ENCODE data around the gene SOX2. TPM values are rescaled to one million over a fixed set of nuclear protein-coding genes. Genes with fewer than 3 reads are reported as not detected.
A peak's percentile ranks its signal among the peaks of the same experiment; 100 is the strongest.

SOX2 gene
- total RNA-seq = under 1 TPM in 2 of 3 donors, not detected in 1; under 0.01 to 0.16 TPM

DNA sequence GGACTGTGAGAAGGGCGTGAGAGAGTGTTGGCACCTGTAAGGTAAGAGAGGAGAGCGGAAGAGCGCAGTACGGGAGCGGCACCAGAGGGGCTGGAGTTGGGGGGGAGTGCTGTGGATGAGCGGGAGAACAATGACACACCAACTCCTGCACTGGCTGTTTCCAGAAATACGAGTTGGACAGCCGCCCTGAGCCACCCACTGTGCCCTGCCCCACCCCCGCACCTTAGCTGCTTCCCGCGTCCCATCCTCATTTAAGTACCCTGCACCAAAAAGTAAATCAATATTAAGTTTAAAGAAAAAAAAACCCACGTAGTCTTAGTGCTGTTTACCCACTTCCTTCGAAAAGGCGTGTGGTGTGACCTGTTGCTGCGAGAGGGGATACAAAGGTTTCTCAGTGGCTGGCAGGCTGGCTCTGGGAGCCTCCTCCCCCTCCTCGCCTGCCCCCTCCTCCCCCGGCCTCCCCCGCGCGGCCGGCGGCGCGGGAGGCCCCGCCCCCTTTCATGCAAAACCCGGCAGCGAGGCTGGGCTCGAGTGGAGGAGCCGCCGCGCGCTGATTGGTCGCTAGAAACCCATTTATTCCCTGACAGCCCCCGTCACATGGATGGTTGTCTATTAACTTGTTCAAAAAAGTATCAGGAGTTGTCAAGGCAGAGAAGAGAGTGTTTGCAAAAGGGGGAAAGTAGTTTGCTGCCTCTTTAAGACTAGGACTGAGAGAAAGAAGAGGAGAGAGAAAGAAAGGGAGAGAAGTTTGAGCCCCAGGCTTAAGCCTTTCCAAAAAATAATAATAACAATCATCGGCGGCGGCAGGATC is at the start of gene SOX2:
Gene SOX2, plus strand, starts transcription at position 601 of the 811 bp plus-strand sequence. CDS start 436 bp downstream, outside the sequence.
- H3K27ac ChIP-seq = no peak within 1 kb of the TSS

GRCh38 chr3:181683563-181683962 is 28.2 kb upstream of the SOX2 start:
- intact Hi-C loops (cut with DNase I; ENCODE audit: low total_unique reads) = no loop called here
- Histone ChIP-seq H3K27ac (no peak overlapping the region), H3K36me3 (no peaks in the 10 kb centered on the region), H3K4me3 (no peak overlapping the region), H3K4me1 (no peaks in the 10 kb centered on the region), H3K9me3 (peaks cover 7 to 11% of the 10 kb centered on the region in 2 donors), H3K27me3 (no peaks in the 10 kb centered on the region)
- DNase-seq (ENCODE audit: low spot score in 2 of 2) = no peak
- TF ChIP-seq POLR2AphosphoS5 (IDR thresholded peaks at IDR 0.05) = no peak
- TF ChIP-seq CTCF (IDR thresholded peaks at IDR 0.05) = no peak
- no peak for TF ChIP-seq POLR2A (IDR thresholded peaks at IDR 0.05)

More for the DNA sequence above, at the start of gene SOX2:
- Histone ChIP-seq H3K36me3 (no peaks in the 10 kb centered on the region), H3K4me1 (peaks cover 3 to 9% of the 10 kb centered on the region in 2 donors), H3K27me3 (peaks cover 17 to 98% of the 10 kb centered on the region in 2 donors), H3K4me3 (peak within 1 kb of the TSS; percentile 6 to 61 (median 34)), H3K9me3 (no peaks in the 10 kb centered on the region)
- no peak for TF ChIP-seq POLR2AphosphoS5 (IDR thresholded peaks at IDR 0.05)
- DNase-seq (ENCODE audit: low spot score in 2 of 2) = no peak
- intact Hi-C loops (cut with DNase I; ENCODE audit: low total_unique reads) = no loop called here

DNA sequence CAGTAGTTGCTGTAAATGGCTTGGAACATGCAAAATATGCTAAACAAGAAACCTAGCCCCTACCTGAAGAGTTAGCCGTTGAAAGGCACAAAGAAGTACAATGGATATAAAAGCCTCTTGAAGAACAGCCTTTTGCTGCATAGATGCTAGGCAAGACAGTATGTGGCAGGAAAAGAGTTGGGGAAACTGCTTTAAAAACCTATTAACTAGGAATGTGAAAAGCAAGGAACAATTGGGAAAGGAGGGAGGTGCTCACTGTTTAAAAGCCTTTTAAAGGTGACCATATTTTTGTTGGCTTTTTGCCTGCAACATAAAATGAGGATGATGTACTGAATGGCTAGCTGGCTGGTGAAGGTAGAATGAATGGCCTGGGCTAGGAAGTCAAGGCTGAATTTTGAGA is 24.5 kb upstream of the SOX2 start:
- intact Hi-C loops (cut with DNase I; ENCODE audit: low total_unique reads) = no loop called here
- no peak overlapping the region for H3K27ac ChIP-seq
- no peaks in the 10 kb centered on the region for H3K27me3 ChIP-seq
- no peak for TF ChIP-seq CTCF (IDR thresholded peaks at IDR 0.05)
- no peak for TF ChIP-seq POLR2AphosphoS5 (IDR thresholded peaks at IDR 0.05)
- no peak for TF ChIP-seq POLR2A (IDR thresholded peaks at IDR 0.05)
- no peak for DNase-seq (ENCODE audit: low spot score in 2 of 2)
- no peaks in the 10 kb centered on the region for H3K4me1 ChIP-seq
- H3K9me3 ChIP-seq = no peaks in the 10 kb centered on the region
- H3K4me3 ChIP-seq = no peak overlapping the region
- H3K36me3 ChIP-seq = no peaks in the 10 kb centered on the region

GRCh38 chr3:181687731-181688130 is 24.0 kb upstream of the SOX2 start:
- Histone ChIP-seq H3K27ac (no peak overlapping the region), H3K4me3 (no peak overlapping the region)

GRCh38 chr3:181689546-181689945 is 22.2 kb upstream of the SOX2 start:
- Histone ChIP-seq H3K4me3 (no peak overlapping the region), H3K4me1 (no peaks in the 10 kb centered on the region), H3K36me3 (no peaks in the 10 kb centered on the region), H3K27ac (no peak overlapping the region), H3K9me3 (no peaks in the 10 kb centered on the region), H3K27me3 (no peaks in the 10 kb centered on the region)
- TF ChIP-seq CTCF (IDR thresholded peaks at IDR 0.05) (no peak), POLR2AphosphoS5 (IDR thresholded peaks at IDR 0.05) (no peak), POLR2A (IDR thresholded peaks at IDR 0.05) (no peak)
- intact Hi-C loops (cut with DNase I; ENCODE audit: low total_unique reads) = no loop called here
- no peak for DNase-seq (ENCODE audit: low spot score in 2 of 2)

More at GRCh38 chr3:181687731-181688130, 24.0 kb upstream of the SOX2 start:
- H3K36me3 ChIP-seq = no peaks in the 10 kb centered on the region
- no peaks in the 10 kb centered on the region for H3K9me3 ChIP-seq
- no peaks in the 10 kb centered on the region for H3K27me3 ChIP-seq
- no peaks in the 10 kb centered on the region for H3K4me1 ChIP-seq
- intact Hi-C loops (cut with DNase I; ENCODE audit: low total_unique reads) = no loop called here
- no peak for TF ChIP-seq POLR2A (IDR thresholded peaks at IDR 0.05)
- TF ChIP-seq CTCF (IDR thresholded peaks at IDR 0.05) = no peak
- TF ChIP-seq POLR2AphosphoS5 (IDR thresholded peaks at IDR 0.05) = no peak
- no peak for DNase-seq (ENCODE audit: low spot score in 2 of 2)
